Activated naive CD8-positive, alpha-beta T cell treated with anti-CD3 and anti-CD28 coated beads for 36 hours (primary cell): Measurements from ENCODE around the gene MYO16. TPM values are rescaled to one million over a fixed set of nuclear protein-coding genes. Genes with fewer than 3 reads are reported as not detected.

Experiments used
- DNase-seq: peaks from one replicate; pipeline ENCODE4 v3.0.0; 2021
- H3K27ac Mint-ChIP-seq: one replicate; pipeline ENCODE4 v1.8.0; 2022; ENCODE audit warnings: mild to moderate bottlenecking, moderate library complexity, mixed read lengths
- H3K27me3 Mint-ChIP-seq: one replicate; pipeline ENCODE4 v1.8.0; 2022; ENCODE audit warnings: mild to moderate bottlenecking, mixed read lengths
- H3K36me3 Mint-ChIP-seq: one replicate; pipeline ENCODE4 v1.8.0; 2021; ENCODE audit warnings: mild to moderate bottlenecking, mixed read lengths
- H3K4me1 Mint-ChIP-seq: one replicate; pipeline ENCODE4 v1.8.0; 2021; ENCODE audit warnings: mixed read lengths
- H3K4me3 Mint-ChIP-seq: one replicate; pipeline ENCODE4 v1.8.0; 2022; ENCODE audit warnings: mild to moderate bottlenecking, moderate library complexity, mixed read lengths
- H3K9me3 Mint-ChIP-seq: one replicate; pipeline ENCODE4 v1.8.0; 2022; ENCODE audit warnings: mixed read lengths
- total RNA-seq, 2 experiments: library from RNA; stranded (reverse); gene quantifications; one replicate each; pipeline ENCODE4 v1.2.3, GENCODE V29; 2021

MYO16 gene
- total RNA-seq, 2 experiments from 2014 or later = not detected

- no peaks in the 10 kb centered on the region for H3K9me3 Mint-ChIP-seq
- H3K4me3 Mint-ChIP-seq = no peak overlapping the region
- no peak overlapping the region for H3K27ac Mint-ChIP-seq
- no peaks in the 10 kb centered on the region for H3K36me3 Mint-ChIP-seq
- DNase-seq = no peak
- H3K4me1 Mint-ChIP-seq = no peaks in the 10 kb centered on the region
- no peaks in the 10 kb centered on the region for H3K27me3 Mint-ChIP-seq
These were observed 156.4 kb downstream of the MYO16 start for GRCh38 chr13:108785844-108786243.

DNA sequence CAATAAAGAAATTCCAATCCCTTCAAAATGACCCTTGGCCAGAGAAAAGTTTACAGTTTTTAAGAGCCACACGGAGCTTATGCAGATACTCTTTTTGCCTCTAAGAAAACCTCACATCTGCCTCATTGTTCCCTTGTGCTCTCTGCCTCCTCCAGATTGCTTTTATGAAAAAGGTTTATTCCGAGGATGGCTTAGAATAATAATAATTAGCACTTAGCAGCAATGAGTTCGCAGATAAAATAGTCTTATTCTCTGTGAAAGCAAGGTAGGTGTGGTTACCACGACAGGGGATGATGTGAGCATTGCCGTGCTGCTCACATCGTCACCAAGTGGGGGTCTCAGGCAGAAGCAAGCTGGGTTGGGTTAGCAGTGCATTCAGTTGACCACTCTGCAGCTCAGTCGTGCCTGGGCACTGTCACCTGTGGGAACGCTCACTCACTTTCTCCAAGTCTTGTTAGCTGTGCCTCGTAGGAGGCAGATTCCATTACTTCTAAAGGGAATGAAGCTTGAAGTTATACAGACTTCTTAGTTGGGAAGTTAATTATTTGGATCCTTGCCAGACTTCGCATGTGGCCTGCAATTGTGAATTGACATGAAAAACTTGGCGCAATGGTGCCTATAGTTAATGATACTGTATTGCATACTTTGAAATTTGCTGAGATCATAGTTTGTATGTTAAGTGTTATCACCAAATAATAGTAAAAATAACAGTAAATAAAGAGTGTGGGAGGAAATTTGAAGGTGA, 157.2 kb downstream of the MYO16 start:
- H3K9me3 Mint-ChIP-seq = no peaks in the 10 kb centered on the region
- H3K27me3 Mint-ChIP-seq = no peaks in the 10 kb centered on the region
- no peak overlapping the region for H3K4me3 Mint-ChIP-seq
- no peak overlapping the region for H3K27ac Mint-ChIP-seq
- no peak for DNase-seq
- H3K4me1 Mint-ChIP-seq = no peaks in the 10 kb centered on the region
- H3K36me3 Mint-ChIP-seq = no peaks in the 10 kb centered on the region

- Mint-ChIP-seq H3K4me1 (no peaks in the 10 kb centered on the region), H3K9me3 (no peaks in the 10 kb centered on the region), H3K4me3 (no peak overlapping the region), H3K36me3 (no peaks in the 10 kb centered on the region), H3K27me3 (no peaks in the 10 kb centered on the region), H3K27ac (no peak overlapping the region)
- no peak for DNase-seq
These were observed 158.4 kb downstream of the MYO16 start for GRCh38 chr13:108787700-108788414.

DNA sequence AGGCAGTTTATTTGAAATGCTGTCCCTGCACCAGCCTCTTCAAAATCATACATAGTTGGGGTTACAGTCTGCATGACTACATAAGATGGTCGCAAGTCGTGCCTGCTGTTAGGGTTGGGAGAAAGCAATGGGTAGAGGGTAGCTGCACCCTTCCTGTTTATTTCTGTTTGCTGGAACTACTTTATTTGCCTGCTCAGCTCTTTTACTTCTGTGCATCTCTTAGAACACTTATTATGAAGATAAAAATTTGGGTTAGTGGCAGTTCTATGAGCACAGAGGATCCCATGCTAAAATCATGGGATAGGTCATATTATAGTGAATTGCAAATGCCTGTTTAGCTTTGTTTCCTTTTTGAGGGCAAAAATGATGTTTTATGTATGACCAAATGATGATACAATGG, 160.1 kb downstream of the MYO16 start:
- Mint-ChIP-seq H3K36me3 (no peaks in the 10 kb centered on the region), H3K27ac (no peak overlapping the region), H3K27me3 (peaks cover 3% of the 10 kb centered on the region), H3K4me3 (no peak overlapping the region), H3K4me1 (no peaks in the 10 kb centered on the region), H3K9me3 (no peaks in the 10 kb centered on the region)
- no peak for DNase-seq

GRCh38 chr13:108795841-108796240, 166.4 kb downstream of the MYO16 start:
- DNase-seq = no peak
- H3K27ac Mint-ChIP-seq = no peak overlapping the region
- no peaks in the 10 kb centered on the region for H3K4me1 Mint-ChIP-seq
- no peaks in the 10 kb centered on the region for H3K36me3 Mint-ChIP-seq
- no peak overlapping the region for H3K4me3 Mint-ChIP-seq
- peaks cover 3% of the 10 kb centered on the region for H3K27me3 Mint-ChIP-seq
- H3K9me3 Mint-ChIP-seq = no peaks in the 10 kb centered on the region

- DNase-seq = no peak
- H3K4me1 Mint-ChIP-seq = no peaks in the 10 kb centered on the region
- H3K36me3 Mint-ChIP-seq = no peaks in the 10 kb centered on the region
- no peak overlapping the region for H3K4me3 Mint-ChIP-seq
- no peaks in the 10 kb centered on the region for H3K9me3 Mint-ChIP-seq
- peaks cover 3% of the 10 kb centered on the region for H3K27me3 Mint-ChIP-seq
- H3K27ac Mint-ChIP-seq = no peak overlapping the region
These were observed 167.9 kb downstream of the MYO16 start for GRCh38 chr13:108797354-108797753.

DNA sequence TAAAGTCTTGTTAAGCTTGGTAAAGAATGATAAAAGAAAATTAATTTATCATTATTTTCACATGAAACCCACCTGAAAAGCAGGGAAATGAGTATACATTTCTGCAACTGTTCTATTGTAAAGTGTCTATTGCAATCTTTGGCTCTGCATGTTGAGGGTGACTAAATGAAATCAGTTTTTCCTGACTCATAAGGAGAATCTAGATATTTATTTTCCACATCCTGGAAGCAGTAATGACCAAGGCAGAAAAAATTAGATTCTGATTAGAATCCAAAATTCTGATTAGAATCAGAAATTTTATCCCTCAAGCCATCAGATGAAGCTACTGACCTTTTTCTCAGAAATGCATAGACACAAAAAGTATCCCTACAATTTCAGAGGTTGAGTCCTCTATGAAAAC, 178.4 kb downstream of the MYO16 start:
- Mint-ChIP-seq H3K36me3 (no peaks in the 10 kb centered on the region), H3K27me3 (no peaks in the 10 kb centered on the region), H3K4me1 (no peaks in the 10 kb centered on the region), H3K9me3 (no peaks in the 10 kb centered on the region), H3K27ac (no peak overlapping the region), H3K4me3 (no peak overlapping the region)
- no peak for DNase-seq

- no peaks in the 10 kb centered on the region for H3K9me3 Mint-ChIP-seq
- H3K4me3 Mint-ChIP-seq = no peak overlapping the region
- H3K4me1 Mint-ChIP-seq = no peaks in the 10 kb centered on the region
- H3K27me3 Mint-ChIP-seq = no peaks in the 10 kb centered on the region
- no peaks in the 10 kb centered on the region for H3K36me3 Mint-ChIP-seq
- DNase-seq = no peak
- H3K27ac Mint-ChIP-seq = no peak overlapping the region
These were observed 182.8 kb downstream of the MYO16 start for GRCh38 chr13:108812165-108812564.

DNA sequence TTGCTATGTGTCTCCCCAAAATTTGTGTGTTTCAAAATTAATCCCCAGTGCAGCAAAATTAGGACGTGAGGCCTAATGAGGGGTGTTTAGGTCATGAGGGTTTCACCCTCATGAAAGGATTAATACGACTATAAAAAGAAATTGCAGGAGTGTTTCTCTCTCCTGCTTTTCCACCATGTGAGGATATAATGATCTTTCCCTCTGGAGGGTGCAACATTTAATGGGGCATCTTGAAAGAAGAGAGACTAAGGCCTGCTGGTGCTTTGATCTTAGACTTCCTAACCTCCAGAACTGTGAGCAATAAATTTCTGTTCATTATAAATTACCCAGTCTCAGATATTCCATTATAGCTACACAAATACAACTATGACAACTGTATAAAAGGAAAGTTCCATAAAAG, 183.2 kb downstream of the MYO16 start:
- H3K4me3 Mint-ChIP-seq = no peak overlapping the region
- no peaks in the 10 kb centered on the region for H3K9me3 Mint-ChIP-seq
- H3K27ac Mint-ChIP-seq = no peak overlapping the region
- no peaks in the 10 kb centered on the region for H3K27me3 Mint-ChIP-seq
- H3K4me1 Mint-ChIP-seq = no peaks in the 10 kb centered on the region
- no peak for DNase-seq
- no peaks in the 10 kb centered on the region for H3K36me3 Mint-ChIP-seq

- no peaks in the 10 kb centered on the region for H3K9me3 Mint-ChIP-seq
- no peak for DNase-seq
- no peak overlapping the region for H3K4me3 Mint-ChIP-seq
- no peak overlapping the region for H3K27ac Mint-ChIP-seq
- no peaks in the 10 kb centered on the region for H3K36me3 Mint-ChIP-seq
- no peaks in the 10 kb centered on the region for H3K27me3 Mint-ChIP-seq
- H3K4me1 Mint-ChIP-seq = no peaks in the 10 kb centered on the region
These were observed 184.3 kb downstream of the MYO16 start for GRCh38 chr13:108813587-108814170.

DNA sequence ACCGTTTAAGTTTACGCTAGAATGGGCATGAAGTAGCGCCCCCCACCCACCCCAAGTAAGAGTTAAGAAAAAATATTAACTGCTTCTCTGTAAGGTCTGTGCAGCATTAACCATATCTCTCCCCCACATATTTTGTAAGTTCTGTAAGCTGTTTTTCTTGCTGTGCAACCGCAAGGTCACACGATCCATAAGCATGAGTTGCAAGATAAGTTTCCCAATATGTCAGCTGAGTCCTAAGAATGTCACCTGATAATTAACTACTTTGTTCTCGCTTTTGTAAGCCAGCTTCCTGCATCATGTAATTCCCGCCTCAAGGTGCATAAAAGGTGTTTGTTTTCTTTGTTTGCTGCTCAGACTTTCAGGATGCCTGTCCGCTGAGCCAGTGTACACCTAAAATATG, 187.0 kb downstream of the MYO16 start:
- no peaks in the 10 kb centered on the region for H3K4me1 Mint-ChIP-seq
- no peaks in the 10 kb centered on the region for H3K27me3 Mint-ChIP-seq
- no peak overlapping the region for H3K4me3 Mint-ChIP-seq
- H3K9me3 Mint-ChIP-seq = no peaks in the 10 kb centered on the region
- no peaks in the 10 kb centered on the region for H3K36me3 Mint-ChIP-seq
- no peak overlapping the region for H3K27ac Mint-ChIP-seq
- DNase-seq = no peak

- no peak overlapping the region for H3K4me3 Mint-ChIP-seq
- no peaks in the 10 kb centered on the region for H3K4me1 Mint-ChIP-seq
- DNase-seq = no peak
- no peaks in the 10 kb centered on the region for H3K36me3 Mint-ChIP-seq
- H3K27me3 Mint-ChIP-seq = peaks cover 5% of the 10 kb centered on the region
- no peaks in the 10 kb centered on the region for H3K9me3 Mint-ChIP-seq
- no peak overlapping the region for H3K27ac Mint-ChIP-seq
These were observed 198.2 kb downstream of the MYO16 start for GRCh38 chr13:108827646-108828045.

GRCh38 chr13:108828086-108828815, 198.8 kb downstream of the MYO16 start:
- H3K27me3 Mint-ChIP-seq = peaks cover 5% of the 10 kb centered on the region
- no peaks in the 10 kb centered on the region for H3K4me1 Mint-ChIP-seq
- no peak overlapping the region for H3K27ac Mint-ChIP-seq
- no peaks in the 10 kb centered on the region for H3K36me3 Mint-ChIP-seq
- no peak overlapping the region for H3K4me3 Mint-ChIP-seq
- no peaks in the 10 kb centered on the region for H3K9me3 Mint-ChIP-seq
- DNase-seq = no peak

DNA sequence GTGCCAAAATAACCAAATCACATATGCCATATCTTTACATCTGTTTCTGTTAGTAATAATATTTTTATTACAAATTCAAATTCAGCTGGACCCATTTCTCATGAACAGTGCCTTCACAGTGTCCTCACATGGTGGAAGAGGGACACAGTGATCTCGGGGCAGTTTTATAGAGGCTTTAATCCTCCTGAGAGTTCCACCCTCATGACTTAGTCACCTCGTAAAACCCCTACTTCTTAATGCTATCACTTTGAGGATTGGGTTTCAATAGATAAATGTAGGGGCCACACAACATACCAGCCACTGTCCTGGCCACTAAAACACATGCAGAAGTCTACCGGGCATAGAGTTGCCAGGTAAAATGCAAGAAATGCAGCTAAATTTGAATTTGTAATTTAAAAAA, 201.5 kb downstream of the MYO16 start:
- Mint-ChIP-seq H3K27ac (no peak overlapping the region), H3K36me3 (no peaks in the 10 kb centered on the region)

GRCh38 chr13:108833531-108833930, 204.1 kb downstream of the MYO16 start:
- Mint-ChIP-seq H3K4me1 (no peaks in the 10 kb centered on the region), H3K27ac (no peak overlapping the region)

More for the DNA sequence above, 201.5 kb downstream of the MYO16 start:
- Mint-ChIP-seq H3K4me3 (no peak overlapping the region), H3K27me3 (no peaks in the 10 kb centered on the region), H3K9me3 (no peaks in the 10 kb centered on the region), H3K4me1 (no peaks in the 10 kb centered on the region)
- DNase-seq = no peak

More at GRCh38 chr13:108833531-108833930, 204.1 kb downstream of the MYO16 start:
- Mint-ChIP-seq H3K36me3 (no peaks in the 10 kb centered on the region), H3K4me3 (no peak overlapping the region), H3K9me3 (no peaks in the 10 kb centered on the region), H3K27me3 (no peaks in the 10 kb centered on the region)
- no peak for DNase-seq
